K562 (cell line): ENCODE data around the gene ADAMTS14.

ENCODE experiments used
- ATF1 ChIP-seq, 2 experiments: fragments of 450-650 bp in 1 of 2; IDR thresholded peaks; 2 replicates each; pipeline ENCODE4 v1.6.1; 2016; ENCODE audit warnings: missing compliant biosample characterization in 1 of 2, missing genetic modification characterization in 1 of 2
- CHD1 ChIP-seq: fragments of 200-600 bp; sonication (generic); IDR thresholded peaks from one replicate; pipeline ENCODE4 v1.6.1; 2012; ENCODE audit warnings: mild to moderate bottlenecking, moderate library complexity, low read length, inconsistent platforms
- MXI1 ChIP-seq: IDR thresholded peaks from 2 replicates; pipeline ENCODE4 v1.6.1; 2011; ENCODE audit warnings: low read depth, mild to moderate bottlenecking, improper control_type of control experiment, low read length
- NR2C1 ChIP-seq, 2 experiments: fragments of 450-650 bp; IDR thresholded peaks; 2 replicates each; pipeline ENCODE4 v1.6.1; 2017; ENCODE audit warnings: mild to moderate bottlenecking in 2 of 2, antibody characterized with exemption in 1 of 2, inconsistent platforms in 1 of 2, missing compliant biosample characterization in 1 of 2, missing genetic modification characterization in 1 of 2
- RBBP5 ChIP-seq: fragments of 200-600 bp; sonication (generic); IDR thresholded peaks from 2 replicates; pipeline ENCODE4 v1.6.1; 2012; ENCODE audit warnings: borderline replicate concordance, mild to moderate bottlenecking, low read length, control low read depth, inconsistent platforms; ENCODE audit not compliant: insufficient read depth, poor library complexity, severe bottlenecking
- TCF7L2 ChIP-seq: fragments of 150-350 bp; IDR thresholded peaks from 2 replicates; pipeline ENCODE4 v1.6.1; 2016; ENCODE audit warnings: low read depth, mild to moderate bottlenecking, low read length, moderate library complexity
- TFAM ChIP-seq: fragments of 250-450 bp; sonication (Bioruptor Pico); conservative IDR thresholded peaks from 2 replicates; pipeline ENCODE4 v1.5.0; 2021; ENCODE audit warnings: mild to moderate bottlenecking, moderate library complexity
- ZNF274 ChIP-seq: IDR thresholded peaks from 2 replicates; pipeline ENCODE4 v1.6.1; 2011; ENCODE audit warnings: low read depth, mild to moderate bottlenecking, low read length, moderate library complexity, borderline replicate concordance

- TF ChIP-seq ZNF274 (no peak), TFAM (CRISPR knock-in tag) (no peak), MXI1 (no peak), TCF7L2 (no peak), CHD1 (no peak), ATF1 (CRISPR knock-in tag; IDR thresholded peaks at IDR 0.05) (no peak), ATF1 (tag; IDR thresholded peaks at IDR 0.05) (no peak), NR2C1 (IDR thresholded peaks at IDR 0.05) (no peak), NR2C1 (tag; IDR thresholded peaks at IDR 0.05) (no peak), RBBP5 (no peak)
These were observed 22.2 kb upstream of the ADAMTS14 start for GRCh38 chr10:70650104-70650503.
